GM12878 (cell line): Measurements from ENCODE around the gene KLK2. TPM values are rescaled to one million over a fixed set of nuclear protein-coding genes. Genes with fewer than 3 reads are reported as not detected.

Experiments used
- ATAC-seq: fragments of 200-7000 bp; cut with Tn5 transposase; 3 replicates; pipeline ENCODE4 v1.9.1; 2020; ENCODE audit warnings: mild to moderate bottlenecking, moderate library complexity
- BruUV-seq: library from RNA; stranded (reverse); fragments of 400-500 nt; replicated peaks from 2 replicates; lab custom pipeline; 2021; lab: Mats Ljungman, UMichigan
- CTCF ChIA-PET: fragments of 300-600 bp; sonication (Branson Sonifier 250); formaldehyde crosslinking; extraction: SDS; loops from one replicate; lab custom pipeline; 2021; ENCODE audit warnings: inconsistent platforms; lab: Yijun Ruan, JAX
- POLR2A ChIA-PET: fragments of 350-600 bp; formaldehyde crosslinking; extraction: SDS; loops from one replicate; lab custom pipeline; 2021; ENCODE audit warnings: inconsistent platforms; lab: Charles Lee
- RAD21 ChIA-PET: fragments of 300-600 bp; sonication (Branson Sonifier 250); formaldehyde crosslinking; loops from one replicate; lab custom pipeline; 2023; ENCODE audit warnings: antibody characterized with exemption; ENCODE audit not compliant: unreplicated experiment; lab: Charles Lee
- SMC1A ChIA-PET: fragments of 300-600 bp; sonication (Branson Sonifier 250); formaldehyde crosslinking; loops from one replicate; lab custom pipeline; 2023; ENCODE audit not compliant: unreplicated experiment, uncharacterized antibody; lab: Charles Lee
- DNase-seq: peaks from one replicate; pipeline ENCODE4 v3.0.0-alpha.2; 2011; ENCODE audit warnings: low read depth, low spot score
- FAIRE-seq: peaks from 3 replicates; lab custom pipeline; 2011; peaks lifted over from hg19 to GRCh38; lab: Jason Lieb, UNC
- H2AFZ ChIP-seq: 2 replicates; pipeline ENCODE4 v1.6.0; 2011; ENCODE audit warnings: low read depth, low read length, control low read depth; ENCODE audit not compliant: control insufficient read depth
- H3K27ac ChIP-seq: 2 replicates; pipeline ENCODE4 v1.5.1; 2011; ENCODE audit warnings: control low read depth; ENCODE audit not compliant: control insufficient read depth, insufficient read depth
- H3K27me3 ChIP-seq, 2 experiments: replicated peaks in 1 of 2; 2 replicates each; pipeline versions ENCODE4 v1.6.0 to v1.6.1; 2011; ENCODE audit warnings: low read length in 1 of 2; ENCODE audit not compliant: control insufficient read depth in 2 of 2, insufficient read depth in 2 of 2
- H3K36me3 ChIP-seq, 2 experiments: 2 replicates each; pipeline ENCODE4 v1.5.1; 2011; ENCODE audit warnings: low read length in 1 of 2; ENCODE audit not compliant: control insufficient read depth in 2 of 2, insufficient read depth in 2 of 2
- H3K4me1 ChIP-seq: 2 replicates; pipeline ENCODE4 v1.6.1; 2011; ENCODE audit warnings: mild to moderate bottlenecking, low read length, moderate library complexity, mixed read lengths; ENCODE audit not compliant: control insufficient read depth, insufficient read depth
- H3K4me2 ChIP-seq: 2 replicates; pipeline ENCODE4 v1.6.0; 2011; ENCODE audit warnings: control low read depth; ENCODE audit not compliant: control insufficient read depth, insufficient read depth
- H3K4me3 ChIP-seq: fragments of 200-600 bp; sonication (generic); 2 replicates; pipeline ENCODE4 v1.5.1; 2016
- H3K79me2 ChIP-seq: 2 replicates; pipeline ENCODE4 v1.6.0; 2011; ENCODE audit warnings: low read length; ENCODE audit not compliant: control insufficient read depth, insufficient read depth
- H3K9ac ChIP-seq: 2 replicates; pipeline ENCODE4 v1.8.0; 2011; ENCODE audit warnings: low read length, control low read depth, mixed read lengths; ENCODE audit not compliant: control insufficient read depth, insufficient read depth
- H3K9me3 ChIP-seq: replicated peaks from 3 replicates; pipeline ENCODE4 v1.5.1; 2011; ENCODE audit warnings: mild to moderate bottlenecking, low read length; ENCODE audit not compliant: control insufficient read depth, insufficient read depth
- H4K20me1 ChIP-seq: 2 replicates; pipeline ENCODE4 v1.6.0; 2011; ENCODE audit not compliant: control insufficient read depth, insufficient read depth
- ATF7 ChIP-seq: fragments of 450-650 bp; IDR thresholded peaks from 2 replicates; pipeline ENCODE4 v1.6.1; 2016; ENCODE audit warnings: low read depth, mild to moderate bottlenecking
- CBFB ChIP-seq: IDR thresholded peaks from 2 replicates; pipeline ENCODE4 v1.6.1; 2016; ENCODE audit warnings: antibody characterized with exemption, low read depth
- IRF4 ChIP-seq: IDR thresholded peaks from 2 replicates; pipeline ENCODE4 v1.6.1; 2011; ENCODE audit warnings: low read depth, low read length
- LARP7 ChIP-seq: fragments of 450-650 bp; IDR thresholded peaks from 2 replicates; pipeline ENCODE4 v1.6.1; 2017; ENCODE audit warnings: mild to moderate bottlenecking
- NR2F1 ChIP-seq: fragments of 450-650 bp; conservative IDR thresholded peaks from 2 replicates; pipeline ENCODE4 v1.6.1; 2017; ENCODE audit warnings: mild to moderate bottlenecking
- RAD21 ChIP-seq: IDR thresholded peaks from 2 replicates; pipeline ENCODE4 v1.6.1; 2011; ENCODE audit warnings: mild to moderate bottlenecking, low read depth, low read length, moderate library complexity; ENCODE audit not compliant: insufficient read depth
- WGBS: methylation state at CpG from one replicate; pipeline ENCODE4 v1.1.6; 2016; ENCODE audit warnings: low lambda C conversion rate; ENCODE audit not compliant: insufficient replicate concordance, insufficient coverage; ENCODE audit errors: missing lambda C conversion rate; 5-methylcytosine and 5-hydroxymethylcytosine counted together
- in situ Hi-C: fragments of 300-500 bp; cut with MboI; formaldehyde crosslinking; loops from 9 replicates; pipeline ENCODE4 v1.14.3; 2018; ENCODE audit warnings: mixed read lengths
- intact Hi-C: fragments of 100-400 bp; cut with micrococcal nuclease; formaldehyde crosslinking; loops from one replicate; pipeline ENCODE4 v1.14.2; 2022; ENCODE audit not compliant: unreplicated experiment
- polyA plus RNA-seq, 11 experiments: library from polyadenylated mRNA; depleted of rRNA in 4 of 11; unstranded in 6 of 11; stranded (reverse) in 5 of 11; fragments of >200 nt; fragmentation: Nextera tagmentation in 4 of 11; fragmentation: Illumina TruSeq in 1 of 11; extraction: Ambion mirVana in 4 of 11; extraction: Trizol in 1 of 11; gene quantifications; 1 replicate in 1 of 11; 2 replicates in 10 of 11; pipeline versions ENCODE4 v1.2.1 to v1.2.3, GENCODE V29; 2011 to 2016; ENCODE audit warnings: inconsistent platforms in 2 of 11, missing spikeins in 2 of 11, low read depth in 1 of 11
- total RNA-seq, 4 experiments: library from RNA; depleted of rRNA in 3 of 4; stranded (reverse); fragments of >200 nt in 3 of 4; fragmentation: Illumina TruSeq in 1 of 4; extraction: Trizol in 1 of 4; gene quantifications; 2 replicates each; pipeline versions ENCODE4 v1.2.1 to v1.2.3, GENCODE V29; 2013 to 2021
- TF ChIP-seq, protein P1 (sequence below): fragments of 450-650 bp; formaldehyde crosslinking; IDR thresholded peaks from 2 replicates; pipeline ENCODE4 v1.4.0; 2022; ENCODE audit warnings: mild to moderate bottlenecking, moderate library complexity
- TF ChIP-seq, protein P2 (sequence below): fragments of 450-650 bp; IDR thresholded peaks from 2 replicates; pipeline ENCODE4 v1.6.1; 2017; ENCODE audit warnings: borderline replicate concordance
- TF ChIP-seq, protein P3 (sequence below): IDR thresholded peaks from 2 replicates; pipeline ENCODE4 v1.6.1; 2012; ENCODE audit warnings: low read depth, low read length, improper control_type of control experiment
- TF ChIP-seq, protein P4 (sequence below), 3 experiments: IDR thresholded peaks in 2 of 3; conservative IDR thresholded peaks in 1 of 3; 2 replicates each; pipeline ENCODE4 v1.5.1; 2011; ENCODE audit warnings: low read depth in 3 of 3, low read length in 3 of 3, mild to moderate bottlenecking in 3 of 3, control low read depth in 2 of 3, moderate library complexity in 2 of 3, inconsistent platforms in 1 of 3, mixed read lengths in 1 of 3; ENCODE audit not compliant: control insufficient read depth in 2 of 3, insufficient read depth in 1 of 3; ENCODE audit errors: extremely low read depth in 1 of 3
- TF ChIP-seq, protein P5 (sequence below): IDR thresholded peaks from 2 replicates; pipeline ENCODE4 v1.6.1; 2012; ENCODE audit warnings: low read depth, low read length, improper control_type of control experiment

KLK2 gene
- total and polyA plus RNA-seq, 10 of the 15 experiments (the other 5 are each of a cell fraction or from before 2014, with no cell fraction given), result 0.19 to 3.1 (median 1.2) TPM

DNA sequence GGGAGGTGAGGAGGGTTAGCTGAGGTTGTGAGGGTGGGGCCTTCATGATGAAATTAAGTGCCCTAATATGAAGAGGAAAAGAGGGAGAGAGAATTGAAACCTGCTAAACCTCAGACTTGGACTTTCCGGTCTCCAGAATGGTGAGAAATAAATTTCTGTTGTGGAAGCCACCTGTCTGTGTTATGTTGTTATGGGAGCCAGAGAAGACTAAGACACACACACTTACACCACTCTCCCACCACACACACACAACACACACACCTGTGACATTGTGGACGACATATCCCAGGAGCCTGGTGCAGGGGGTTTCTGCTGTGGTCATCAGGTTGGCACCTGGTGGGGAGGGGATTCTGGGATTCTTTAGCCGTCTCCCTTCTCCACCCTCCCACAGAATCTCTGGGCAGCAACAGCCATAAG, 24.0 kb downstream of the KLK2 start (continued):
- peak; percentile 22; the same call in 1 of the 2 replicates for TF ChIP-seq NR2F1

DNA sequence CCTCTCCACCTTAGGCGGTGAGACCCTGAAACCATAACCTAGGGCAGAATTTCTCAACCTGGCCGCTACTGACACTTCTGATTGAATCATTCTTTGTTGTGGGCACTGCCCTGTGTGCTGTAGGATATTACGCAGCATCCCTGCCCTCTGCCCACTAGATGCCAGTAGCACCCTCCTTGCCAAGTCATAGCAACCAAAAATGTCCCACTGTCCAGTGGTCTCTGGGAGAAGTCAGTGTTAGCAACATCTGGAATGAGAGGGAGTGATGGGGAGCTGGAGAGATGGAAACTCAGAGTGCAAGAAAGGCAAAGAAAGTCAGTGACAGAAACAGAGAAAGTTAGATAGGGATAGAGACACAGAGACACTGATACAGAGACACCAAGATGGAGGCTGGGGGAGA, 24.4 kb downstream of the KLK2 start:
- H3K4me1 ChIP-seq, result peaks cover 21% of the 10 kb centered on the region
- CTCF ChIA-PET, result interaction anchor here (0.6 to 4.0 kb wide), 9 partner anchors 8 to 442 kb away, joined by 3 to 33 read pairs (median 5); no protein-coding TSS in a partner anchor
- no peaks in the 10 kb centered on the region for H3K36me3 ChIP-seq
- no TSS peak for BruUV-seq
- intact Hi-C loops, result loop anchor here (2.0 to 10.0 kb wide), 4 partner anchors 60 to 543 kb away; no protein-coding TSS in a partner anchor
- POLR2A ChIA-PET, result interaction anchor here (1.5 to 2.0 kb wide), 4 partner anchors 9 to 80 kb away, joined by 4 to 13 read pairs (median 6); no protein-coding TSS in a partner anchor
- peak overlapping the region; percentile 39 for H3K4me2 ChIP-seq
- peak overlapping the region; percentile 3; the same call in 1 of the 2 replicates for H3K9ac ChIP-seq
- SMC1A ChIA-PET, result interaction anchor here (0.7 to 4.7 kb wide), 5 partner anchors 8 to 103 kb away, joined by 3 to 28 read pairs (median 7); no protein-coding TSS in a partner anchor
- peaks cover 6% of the 10 kb centered on the region; the same call in 1 of the 3 replicates for H3K9me3 ChIP-seq
- no peaks in the 10 kb centered on the region for H3K27me3 ChIP-seq
- in situ Hi-C loops, result loop anchor here (10.0 kb wide), 1 partner anchor 543 kb away; no protein-coding TSS in a partner anchor
- DNase-seq, result no peak
- RAD21 ChIA-PET, result interaction anchor here (1.0 to 3.8 kb wide), 6 partner anchors 8 to 80 kb away, joined by 3 to 19 read pairs (median 3); no protein-coding TSS in a partner anchor
- peak; percentile 63 for ATAC-seq
- WGBS, result 8% methylated on average over 3 of the region's 3 CpGs
- no peak overlapping the region; the same call in 1 of the 2 replicates for H2AFZ ChIP-seq
- no peak for FAIRE-seq
- H4K20me1 ChIP-seq, result no peaks in the 10 kb centered on the region
- H3K4me3 ChIP-seq, result no peak overlapping the region
- H3K79me2 ChIP-seq, result no peaks in the 10 kb centered on the region
- peak overlapping the region; percentile 76 for H3K27ac ChIP-seq
- TF ChIP-seq IRF4, result 0 out of 2 replicates have a peak, but pooled peaks have one; percentile 5
- TF ChIP-seq ATF7, result no peak
- TF ChIP-seq, protein P1, sequence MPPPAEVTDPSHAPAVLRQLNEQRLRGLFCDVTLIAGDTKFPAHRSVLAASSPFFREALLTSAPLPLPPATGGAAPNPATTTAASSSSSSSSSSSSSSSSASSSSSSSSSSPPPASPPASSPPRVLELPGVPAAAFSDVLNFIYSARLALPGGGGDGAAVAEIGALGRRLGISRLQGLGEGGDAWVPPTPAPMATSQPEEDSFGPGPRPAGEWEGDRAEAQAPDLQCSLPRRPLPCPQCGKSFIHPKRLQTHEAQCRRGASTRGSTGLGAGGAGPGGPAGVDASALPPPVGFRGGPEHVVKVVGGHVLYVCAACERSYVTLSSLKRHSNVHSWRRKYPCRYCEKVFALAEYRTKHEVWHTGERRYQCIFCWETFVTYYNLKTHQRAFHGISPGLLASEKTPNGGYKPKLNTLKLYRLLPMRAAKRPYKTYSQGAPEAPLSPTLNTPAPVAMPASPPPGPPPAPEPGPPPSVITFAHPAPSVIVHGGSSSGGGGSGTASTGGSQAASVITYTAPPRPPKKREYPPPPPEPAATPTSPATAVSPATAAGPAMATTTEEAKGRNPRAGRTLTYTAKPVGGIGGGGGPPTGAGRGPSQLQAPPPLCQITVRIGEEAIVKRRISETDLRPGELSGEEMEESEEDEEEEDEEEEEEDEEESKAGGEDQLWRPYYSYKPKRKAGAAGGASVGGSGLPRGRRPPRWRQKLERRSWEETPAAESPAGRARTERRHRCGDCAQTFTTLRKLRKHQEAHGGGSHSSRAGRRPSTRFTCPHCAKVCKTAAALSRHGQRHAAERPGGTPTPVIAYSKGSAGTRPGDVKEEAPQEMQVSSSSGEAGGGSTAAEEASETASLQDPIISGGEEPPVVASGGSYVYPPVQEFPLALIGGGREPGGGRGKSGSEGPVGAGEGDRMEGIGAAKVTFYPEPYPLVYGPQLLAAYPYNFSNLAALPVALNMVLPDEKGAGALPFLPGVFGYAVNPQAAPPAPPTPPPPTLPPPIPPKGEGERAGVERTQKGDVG (CRISPR knock-in tag), result 0 out of 2 replicates have a peak, but pooled peaks have one; percentile 58
- TF ChIP-seq, protein P2, sequence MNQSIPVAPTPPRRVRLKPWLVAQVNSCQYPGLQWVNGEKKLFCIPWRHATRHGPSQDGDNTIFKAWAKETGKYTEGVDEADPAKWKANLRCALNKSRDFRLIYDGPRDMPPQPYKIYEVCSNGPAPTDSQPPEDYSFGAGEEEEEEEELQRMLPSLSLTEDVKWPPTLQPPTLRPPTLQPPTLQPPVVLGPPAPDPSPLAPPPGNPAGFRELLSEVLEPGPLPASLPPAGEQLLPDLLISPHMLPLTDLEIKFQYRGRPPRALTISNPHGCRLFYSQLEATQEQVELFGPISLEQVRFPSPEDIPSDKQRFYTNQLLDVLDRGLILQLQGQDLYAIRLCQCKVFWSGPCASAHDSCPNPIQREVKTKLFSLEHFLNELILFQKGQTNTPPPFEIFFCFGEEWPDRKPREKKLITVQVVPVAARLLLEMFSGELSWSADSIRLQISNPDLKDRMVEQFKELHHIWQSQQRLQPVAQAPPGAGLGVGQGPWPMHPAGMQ, result no peak
- TF ChIP-seq, protein P3, sequence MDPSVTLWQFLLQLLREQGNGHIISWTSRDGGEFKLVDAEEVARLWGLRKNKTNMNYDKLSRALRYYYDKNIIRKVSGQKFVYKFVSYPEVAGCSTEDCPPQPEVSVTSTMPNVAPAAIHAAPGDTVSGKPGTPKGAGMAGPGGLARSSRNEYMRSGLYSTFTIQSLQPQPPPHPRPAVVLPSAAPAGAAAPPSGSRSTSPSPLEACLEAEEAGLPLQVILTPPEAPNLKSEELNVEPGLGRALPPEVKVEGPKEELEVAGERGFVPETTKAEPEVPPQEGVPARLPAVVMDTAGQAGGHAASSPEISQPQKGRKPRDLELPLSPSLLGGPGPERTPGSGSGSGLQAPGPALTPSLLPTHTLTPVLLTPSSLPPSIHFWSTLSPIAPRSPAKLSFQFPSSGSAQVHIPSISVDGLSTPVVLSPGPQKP, result no peak
- TF ChIP-seq, protein P4, sequence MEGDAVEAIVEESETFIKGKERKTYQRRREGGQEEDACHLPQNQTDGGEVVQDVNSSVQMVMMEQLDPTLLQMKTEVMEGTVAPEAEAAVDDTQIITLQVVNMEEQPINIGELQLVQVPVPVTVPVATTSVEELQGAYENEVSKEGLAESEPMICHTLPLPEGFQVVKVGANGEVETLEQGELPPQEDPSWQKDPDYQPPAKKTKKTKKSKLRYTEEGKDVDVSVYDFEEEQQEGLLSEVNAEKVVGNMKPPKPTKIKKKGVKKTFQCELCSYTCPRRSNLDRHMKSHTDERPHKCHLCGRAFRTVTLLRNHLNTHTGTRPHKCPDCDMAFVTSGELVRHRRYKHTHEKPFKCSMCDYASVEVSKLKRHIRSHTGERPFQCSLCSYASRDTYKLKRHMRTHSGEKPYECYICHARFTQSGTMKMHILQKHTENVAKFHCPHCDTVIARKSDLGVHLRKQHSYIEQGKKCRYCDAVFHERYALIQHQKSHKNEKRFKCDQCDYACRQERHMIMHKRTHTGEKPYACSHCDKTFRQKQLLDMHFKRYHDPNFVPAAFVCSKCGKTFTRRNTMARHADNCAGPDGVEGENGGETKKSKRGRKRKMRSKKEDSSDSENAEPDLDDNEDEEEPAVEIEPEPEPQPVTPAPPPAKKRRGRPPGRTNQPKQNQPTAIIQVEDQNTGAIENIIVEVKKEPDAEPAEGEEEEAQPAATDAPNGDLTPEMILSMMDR (IDR thresholded peaks at IDR 0.05 in 2 of 3, conservative IDR thresholded peaks at IDR 0.05 in 1 of 3; ENCODE audit: control insufficient read depth in 2 of 3, extremely low read depth in 1 of 3, insufficient read depth in 1 of 3, low read depth in 3 of 3, low read length in 3 of 3), result peak; percentile 9 to 46 (median 35); a peak in 3 of 6 replicates
- TF ChIP-seq, protein P5, sequence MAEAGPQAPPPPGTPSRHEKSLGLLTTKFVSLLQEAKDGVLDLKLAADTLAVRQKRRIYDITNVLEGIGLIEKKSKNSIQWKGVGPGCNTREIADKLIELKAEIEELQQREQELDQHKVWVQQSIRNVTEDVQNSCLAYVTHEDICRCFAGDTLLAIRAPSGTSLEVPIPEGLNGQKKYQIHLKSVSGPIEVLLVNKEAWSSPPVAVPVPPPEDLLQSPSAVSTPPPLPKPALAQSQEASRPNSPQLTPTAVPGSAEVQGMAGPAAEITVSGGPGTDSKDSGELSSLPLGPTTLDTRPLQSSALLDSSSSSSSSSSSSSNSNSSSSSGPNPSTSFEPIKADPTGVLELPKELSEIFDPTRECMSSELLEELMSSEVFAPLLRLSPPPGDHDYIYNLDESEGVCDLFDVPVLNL, result no peak
- 0 out of 2 replicates have a peak, but pooled peaks have one; percentile 1 for TF ChIP-seq CBFB
- TF ChIP-seq RAD21, result peak; percentile 22; the same call in 1 of the 2 replicates
- peak; percentile 11; the same call in 1 of the 2 replicates for TF ChIP-seq LARP7
